NCI-H2107 treated with DMSO at 0.1 percent for 48 hours (cell line): ENCODE results near the gene FAAP20.

ENCODE experiments used
- DNase-seq: peaks from one replicate; lab custom pipeline; 2025; ENCODE audit not compliant: unreplicated experiment; lab: John Stamatoyannopoulos, UW

The FAAP20 gene

DNA sequence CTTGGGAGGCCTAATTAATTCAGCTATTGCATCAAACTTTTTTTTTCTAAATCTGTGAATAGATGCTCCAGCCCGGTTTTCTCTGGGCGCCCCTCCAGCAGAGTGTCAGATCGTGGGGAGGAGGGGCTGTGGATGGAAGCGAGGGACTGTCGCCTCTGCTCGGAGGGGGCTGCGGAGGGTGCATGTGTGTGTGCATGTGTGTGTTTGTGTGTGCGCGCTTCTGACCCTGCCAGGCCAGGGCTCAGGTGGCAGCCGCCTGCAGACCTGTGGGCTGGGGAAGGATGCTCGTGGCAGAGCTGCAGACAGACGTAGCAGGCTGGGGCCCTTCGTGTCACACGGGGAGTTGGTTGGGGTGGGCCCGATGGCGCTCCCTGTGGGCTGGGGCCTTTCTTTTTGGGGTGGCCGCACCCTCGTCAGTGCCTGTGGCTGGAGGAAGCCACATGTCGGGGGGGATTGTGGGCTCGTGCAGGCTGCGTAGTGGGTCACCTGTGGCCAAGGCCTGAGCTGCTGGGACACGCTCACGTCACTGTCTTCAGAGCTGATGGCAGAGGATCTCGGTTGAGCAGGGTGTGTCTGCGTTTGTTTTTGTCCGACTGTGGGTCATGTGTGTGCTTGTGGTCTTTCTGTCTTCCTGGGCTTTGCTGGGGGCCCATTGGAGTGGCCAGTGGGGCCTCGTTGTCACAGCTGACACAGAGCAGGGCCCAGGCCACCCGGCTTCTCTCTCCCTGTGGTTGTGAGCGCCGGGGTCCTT, 36.4 kb upstream of the FAAP20 start:
- no peak for DNase-seq

DNA sequence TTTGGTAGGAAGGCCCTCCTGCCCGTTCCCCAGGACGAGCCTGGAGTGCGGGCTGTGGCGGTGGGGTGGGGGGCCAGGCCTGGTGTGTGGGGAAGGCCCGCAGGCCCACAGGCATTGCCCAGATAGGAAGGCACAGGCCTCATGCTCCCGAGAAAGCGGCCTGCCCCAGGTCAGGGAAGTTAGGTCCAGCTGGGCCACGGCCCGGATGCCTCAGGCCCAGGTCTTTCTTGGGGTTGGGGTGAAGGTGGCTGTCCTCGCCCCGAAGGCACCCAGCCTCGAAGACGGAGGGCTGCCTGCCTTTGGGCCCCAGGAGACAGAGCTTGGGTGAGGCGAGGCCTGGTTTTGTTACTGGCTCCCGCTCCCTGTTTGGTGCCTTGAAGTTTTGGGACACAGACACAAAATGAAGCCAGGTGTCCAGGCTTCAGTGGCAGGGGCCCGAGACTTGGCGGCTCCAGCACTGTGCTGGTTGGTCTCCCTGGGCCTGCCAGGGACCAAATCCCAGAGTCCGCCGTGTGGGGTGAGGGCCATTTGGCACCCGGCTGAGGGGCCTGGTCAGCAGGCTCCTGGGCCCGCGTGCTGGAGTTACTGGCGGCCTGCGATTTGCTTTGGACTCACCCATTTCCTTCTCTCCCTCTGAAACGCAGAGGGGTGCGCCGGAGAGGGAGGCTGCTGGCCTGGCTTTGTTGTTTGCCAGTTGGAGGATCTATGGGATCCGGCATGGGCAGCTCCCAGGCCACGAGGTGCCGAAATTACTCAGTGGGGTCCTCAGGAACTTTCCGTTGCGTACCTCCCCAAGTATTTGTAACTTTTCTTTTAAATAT, 35.5 kb upstream of the FAAP20 start:
- no peak for DNase-seq

GRCh38 chr1:2229037-2229864, 34.7 kb upstream of the FAAP20 start:
- no peak for DNase-seq

DNA sequence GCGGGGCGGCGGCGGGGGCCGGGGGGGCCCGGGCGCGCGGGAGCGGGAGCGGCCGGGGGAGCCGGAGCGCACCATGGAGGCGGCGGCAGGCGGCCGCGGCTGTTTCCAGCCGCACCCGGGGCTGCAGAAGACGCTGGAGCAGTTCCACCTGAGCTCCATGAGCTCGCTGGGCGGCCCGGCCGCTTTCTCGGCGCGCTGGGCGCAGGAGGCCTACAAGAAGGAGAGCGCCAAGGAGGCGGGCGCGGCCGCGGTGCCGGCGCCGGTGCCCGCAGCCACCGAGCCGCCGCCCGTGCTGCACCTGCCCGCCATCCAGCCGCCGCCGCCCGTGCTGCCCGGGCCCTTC, 34.1 kb upstream of the FAAP20 start:
- DNase-seq, result no peak

- no peak for DNase-seq
Observed at GRCh38 chr1:2228157-2228594, 33.6 kb upstream of the FAAP20 start, which contains the start of gene SKI. Gene SKI (plus strand): TSS chr1:2228319. CDS start chr1:2228767, 448 bp downstream.

- peak; percentile 17 for DNase-seq
Observed at GRCh38 chr1:2227346-2228156, 33.0 kb upstream of the FAAP20 start.

- no peak for DNase-seq
Observed at GRCh38 chr1:2226525-2227345, 32.2 kb upstream of the FAAP20 start.

DNA sequence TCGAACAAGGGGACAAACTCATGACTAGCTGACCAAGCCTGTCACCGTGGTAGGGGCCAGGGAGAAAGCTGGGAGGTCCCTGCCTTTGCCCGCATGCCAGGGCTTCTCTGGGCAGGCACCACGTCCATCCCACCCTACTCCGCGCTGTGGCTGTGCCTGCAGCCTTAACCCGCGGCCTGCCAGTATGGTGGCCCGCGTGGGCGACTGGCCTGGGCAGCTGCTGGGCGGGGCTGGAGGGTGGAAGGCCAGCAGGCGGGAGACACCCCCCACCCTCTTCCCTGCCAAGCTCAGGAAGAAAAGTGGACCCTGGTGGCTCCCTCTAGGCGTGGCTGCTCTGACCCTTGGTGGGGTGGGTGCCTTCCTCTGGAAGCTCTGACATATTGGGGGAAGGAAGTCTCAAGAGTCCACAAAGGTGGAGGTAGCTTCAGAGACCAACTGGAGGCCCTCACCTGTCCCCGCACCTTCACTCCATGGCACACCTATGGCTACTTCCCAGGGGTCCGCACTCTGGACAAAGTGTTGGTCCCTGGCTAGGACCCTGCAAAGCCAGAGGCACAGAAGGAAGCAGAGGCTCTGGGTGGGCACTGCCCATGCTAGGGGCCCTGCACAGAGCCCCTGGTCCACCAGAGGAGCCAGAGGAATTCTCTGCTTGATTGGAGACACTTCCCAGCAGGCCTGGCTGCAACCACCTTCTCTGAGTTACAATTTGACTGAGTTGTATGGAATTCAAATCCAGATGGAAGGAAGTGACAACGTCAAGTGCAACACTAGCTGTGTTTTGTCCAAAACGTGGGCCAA, 30.3 kb upstream of the FAAP20 start:
- no peak for DNase-seq

DNA sequence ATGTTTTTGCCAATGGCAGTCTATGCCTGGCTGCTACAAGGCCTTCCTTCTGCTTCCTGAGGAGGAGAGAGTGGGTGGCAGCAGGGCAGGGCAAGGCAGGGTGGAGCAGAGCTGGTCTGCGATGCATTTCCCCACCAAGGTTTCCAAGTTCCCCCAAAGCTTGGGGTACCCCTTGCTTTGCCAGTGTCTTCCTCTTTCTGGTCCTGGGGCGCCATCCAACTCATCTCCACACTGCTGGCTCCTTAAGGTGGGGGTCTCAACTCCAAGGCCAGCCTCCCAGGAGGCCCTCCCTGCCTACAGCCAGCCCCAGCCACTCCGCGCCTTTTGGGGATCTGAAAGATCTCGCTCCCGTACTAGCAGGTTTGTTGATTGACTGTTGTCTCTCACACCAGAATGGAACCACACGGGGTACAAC, 29.6 kb upstream of the FAAP20 start:
- no peak for DNase-seq

- no peak for DNase-seq
Observed at GRCh38 chr1:2221271-2221670, 26.7 kb upstream of the FAAP20 start.

- no peak for DNase-seq
Observed at GRCh38 chr1:2216767-2217058, 22.1 kb upstream of the FAAP20 start.

GRCh38 chr1:2215909-2216766, 21.6 kb upstream of the FAAP20 start:
- no peak for DNase-seq

- no peak for DNase-seq
Observed at GRCh38 chr1:2215329-2215728, 20.8 kb upstream of the FAAP20 start.

GRCh38 chr1:2214541-2215241, 20.1 kb upstream of the FAAP20 start:
- DNase-seq, result no peak

DNA sequence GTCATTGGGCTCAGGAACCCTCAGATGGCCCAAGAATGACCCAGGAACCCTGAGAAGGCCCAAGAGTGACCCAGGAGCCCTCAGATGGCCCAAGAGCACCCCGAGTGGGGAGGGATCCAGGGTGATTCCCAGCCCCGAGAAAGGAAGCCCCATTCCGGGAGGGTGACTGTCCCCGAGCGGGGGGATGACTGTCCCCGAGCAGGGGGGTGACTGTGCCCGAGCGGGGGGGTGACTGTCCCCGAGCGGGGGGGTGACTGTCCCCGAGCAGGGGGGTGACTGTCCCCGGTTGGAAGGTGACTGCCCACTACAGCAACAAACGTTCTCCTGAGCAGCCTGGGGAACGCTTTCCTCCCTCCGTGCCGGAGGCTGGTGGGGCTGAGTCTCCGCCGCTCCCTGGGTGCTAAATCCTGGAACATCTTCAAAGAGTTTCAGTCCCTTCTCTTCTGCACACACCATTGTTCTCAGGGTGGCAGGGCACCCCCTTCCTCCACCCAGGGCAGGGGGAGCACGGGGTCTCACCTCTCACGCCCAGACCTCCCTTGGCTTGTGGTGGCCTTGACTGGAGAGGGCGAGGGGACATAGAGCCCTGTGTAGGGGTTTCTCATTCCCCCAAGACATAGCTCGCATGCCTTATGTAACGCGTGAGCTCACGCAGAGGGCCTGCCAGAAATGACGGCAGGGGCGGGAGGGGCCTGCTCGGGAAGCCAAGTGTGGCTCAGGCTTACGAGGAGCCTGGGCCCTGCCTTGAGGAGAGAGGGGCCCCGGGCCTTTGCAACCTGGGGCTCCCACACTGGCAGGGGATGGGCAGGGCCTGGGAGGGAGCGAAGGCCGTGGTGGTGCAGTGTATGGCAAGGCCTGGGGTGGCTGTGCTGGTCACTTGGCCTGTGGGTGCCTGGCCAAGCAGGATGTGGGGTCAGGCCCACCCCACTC, 19.3 kb upstream of the FAAP20 start:
- DNase-seq, result no peak
